ENCODE results near the gene FGFR3.

- TF ChIP-seq CTCF (IDR thresholded peaks at IDR 0.05; ENCODE audit: low read depth, low read length): no peak
- TF ChIP-seq EZH2phosphoT487 (IDR thresholded peaks at IDR 0.05; ENCODE audit: low read depth): no peak
Measured at GRCh38 chr4:1810765-1811164, 17.7 kb downstream of the FGFR3 start.
